ACC112 (cell line): ENCODE results near the gene ATP5MC2.

Experiments
- H2AFZ ChIP-seq: fragments of 200-600 bp; sonication (generic); one replicate; pipeline ENCODE4 v1.6.0; 2017; ENCODE audit warnings: antibody characterized with exemption, low read length; ENCODE audit not compliant: unreplicated experiment
- H3K27ac ChIP-seq: fragments of 200-600 bp; sonication (generic); 2 replicates; pipeline ENCODE4 v1.5.1; 2014; ENCODE audit warnings: low read depth, mild to moderate bottlenecking, antibody characterized with exemption, low read length, moderate library complexity
- H3K27me3 ChIP-seq: fragments of 200-600 bp; sonication (generic); 2 replicates; pipeline ENCODE4 v1.6.1; 2014; ENCODE audit warnings: mild to moderate bottlenecking, antibody characterized with exemption, low read length, moderate library complexity, mixed read lengths; ENCODE audit not compliant: insufficient read depth
- H3K36me3 ChIP-seq: fragments of 200-600 bp; sonication (generic); 2 replicates; pipeline ENCODE4 v1.6.1; 2016; ENCODE audit warnings: mild to moderate bottlenecking, antibody characterized with exemption, low read length, moderate library complexity, mixed read lengths; ENCODE audit not compliant: insufficient read depth
- H3K4me1 ChIP-seq: fragments of 200-600 bp; sonication (generic); one replicate; pipeline ENCODE4 v1.6.1; 2016; ENCODE audit warnings: low read length, mixed read lengths; ENCODE audit not compliant: insufficient read depth, unreplicated experiment, control insufficient read depth
- H3K4me3 ChIP-seq: fragments of 200-600 bp; sonication (generic); 2 replicates; pipeline ENCODE4 v1.5.1; 2014; ENCODE audit warnings: mild to moderate bottlenecking, low read depth, low read length
- H3K79me2 ChIP-seq: fragments of 200-600 bp; sonication (generic); one replicate; pipeline ENCODE4 v1.6.0; 2016; ENCODE audit warnings: low read length; ENCODE audit not compliant: control insufficient read depth, unreplicated experiment, insufficient read depth

The ATP5MC2 gene

DNA sequence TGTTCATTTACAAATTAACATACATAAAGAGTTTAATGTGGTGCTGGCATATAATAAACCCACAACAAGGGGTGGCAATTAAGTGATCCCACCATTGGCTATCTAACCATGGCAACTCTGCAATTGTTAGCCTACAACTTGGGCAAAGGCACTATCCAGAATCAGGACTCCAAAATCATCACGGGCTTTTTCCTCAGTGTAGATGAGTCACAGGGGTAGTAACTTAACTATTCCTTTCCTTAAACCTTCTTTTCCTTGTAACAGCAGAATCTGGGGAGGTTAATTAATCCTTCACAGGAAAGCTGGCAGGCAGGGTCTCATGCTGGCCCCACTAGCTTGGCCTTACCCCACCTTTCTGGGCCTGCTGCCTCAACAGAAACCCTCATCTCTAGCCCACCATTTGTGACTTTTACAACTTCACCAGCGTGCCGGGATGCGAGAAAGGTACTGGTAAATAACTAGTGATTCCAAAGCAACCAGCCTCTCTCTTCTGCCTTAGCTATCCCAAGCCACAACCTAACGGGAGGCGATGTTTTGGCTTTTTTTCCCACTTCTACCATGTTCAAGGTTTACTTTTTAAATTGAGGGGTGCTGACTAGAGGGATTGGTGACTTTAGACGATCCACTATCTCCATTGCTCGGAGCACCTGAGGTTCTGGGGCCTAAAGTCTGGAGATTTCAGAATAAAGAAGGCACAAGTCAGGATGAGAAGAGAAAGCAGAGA, 744 bp downstream of the ATP5MC2 start:
- peak overlapping the region; percentile 40 for H2AFZ ChIP-seq
- peak overlapping the region; percentile 84 for H3K4me3 ChIP-seq
- peak overlapping the region; percentile 41 for H3K27ac ChIP-seq
- peaks cover 44% of the 10 kb centered on the region for H3K4me1 ChIP-seq
- H3K27me3 ChIP-seq = no peaks in the 10 kb centered on the region
- peaks cover 32% of the 10 kb centered on the region for H3K79me2 ChIP-seq
- peaks cover 15% of the 10 kb centered on the region for H3K36me3 ChIP-seq

- no peak overlapping the region for H2AFZ ChIP-seq
- H3K4me1 ChIP-seq = peaks cover 29% of the 10 kb centered on the region
- no peaks in the 10 kb centered on the region for H3K27me3 ChIP-seq
- H3K4me3 ChIP-seq = no peak overlapping the region
- H3K36me3 ChIP-seq = peaks cover 34% of the 10 kb centered on the region
- H3K27ac ChIP-seq = no peak overlapping the region
- H3K79me2 ChIP-seq = peaks cover 43% of the 10 kb centered on the region
Observed at GRCh38 chr12:53670971-53671370, 4.9 kb downstream of the ATP5MC2 start.

DNA sequence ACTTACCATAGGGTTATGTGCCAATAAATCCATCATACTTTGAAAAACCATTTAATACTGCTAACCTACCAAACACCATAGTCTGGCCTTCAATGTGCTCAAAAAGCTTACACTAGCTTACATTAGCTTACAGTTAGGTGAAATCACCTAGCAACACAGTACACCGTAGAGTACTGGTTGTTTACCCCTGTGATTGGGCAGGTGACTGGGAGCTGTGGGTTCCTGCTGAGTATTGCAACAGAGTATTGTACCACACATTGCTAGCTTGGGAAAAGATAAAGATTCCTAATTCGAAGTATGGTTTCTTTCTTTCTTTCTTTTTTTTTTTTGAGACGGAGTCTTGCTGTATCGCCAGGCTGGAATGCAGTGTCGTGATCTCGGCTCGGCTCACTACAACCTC, 5.6 kb downstream of the ATP5MC2 start:
- H3K27ac ChIP-seq = no peak overlapping the region

GRCh38 chr12:53667080-53667479, 8.8 kb downstream of the ATP5MC2 start:
- Histone ChIP-seq H3K36me3 (peaks cover 43% of the 10 kb centered on the region), H3K4me1 (peaks cover 14% of the 10 kb centered on the region), H3K27ac (no peak overlapping the region), H3K27me3 (no peaks in the 10 kb centered on the region), H3K4me3 (no peak overlapping the region), H2AFZ (no peak overlapping the region), H3K79me2 (peaks cover 19% of the 10 kb centered on the region)

More for the DNA sequence above, 5.6 kb downstream of the ATP5MC2 start:
- peaks cover 29% of the 10 kb centered on the region for H3K4me1 ChIP-seq
- H3K27me3 ChIP-seq = no peaks in the 10 kb centered on the region
- peaks cover 38% of the 10 kb centered on the region for H3K79me2 ChIP-seq
- H3K4me3 ChIP-seq = no peak overlapping the region
- no peak overlapping the region for H2AFZ ChIP-seq
- peaks cover 40% of the 10 kb centered on the region for H3K36me3 ChIP-seq

- H3K27ac ChIP-seq = no peak overlapping the region
Observed at GRCh38 chr12:53664936-53665335, 10.9 kb downstream of the ATP5MC2 start.

GRCh38 chr12:53664191-53664590, 11.7 kb downstream of the ATP5MC2 start:
- Histone ChIP-seq H3K27ac (no peak overlapping the region), H2AFZ (no peak overlapping the region), H3K79me2 (peaks cover 2% of the 10 kb centered on the region), H3K4me3 (no peak overlapping the region), H3K27me3 (no peaks in the 10 kb centered on the region), H3K36me3 (peaks cover 23% of the 10 kb centered on the region), H3K4me1 (peaks cover 12% of the 10 kb centered on the region)

More at GRCh38 chr12:53664936-53665335, 10.9 kb downstream of the ATP5MC2 start:
- peaks cover 29% of the 10 kb centered on the region for H3K36me3 ChIP-seq
- no peak overlapping the region for H3K4me3 ChIP-seq
- no peaks in the 10 kb centered on the region for H3K27me3 ChIP-seq
- H3K79me2 ChIP-seq = peaks cover 9% of the 10 kb centered on the region
- peaks cover 5% of the 10 kb centered on the region for H3K4me1 ChIP-seq
- H2AFZ ChIP-seq = no peak overlapping the region

DNA sequence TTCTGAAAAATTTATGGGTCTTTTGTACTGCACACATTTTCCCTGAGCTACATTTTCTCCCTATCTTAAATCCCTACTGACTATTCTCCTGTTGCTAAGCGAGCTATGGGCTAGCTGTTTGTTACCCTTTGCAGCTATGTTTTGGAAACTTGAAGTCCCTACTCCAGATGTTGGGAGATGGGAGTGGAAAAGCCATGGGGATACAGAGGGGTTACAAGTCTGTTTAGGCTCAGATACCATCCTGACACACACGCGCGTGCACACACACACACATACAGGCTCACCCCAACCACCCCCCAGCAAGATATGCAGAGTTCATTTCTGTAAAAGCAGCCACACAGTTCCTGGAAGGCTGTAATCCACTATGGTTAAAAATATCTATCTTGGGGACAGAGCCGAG, 15.8 kb downstream of the ATP5MC2 start:
- H3K27me3 ChIP-seq = no peaks in the 10 kb centered on the region
- H3K36me3 ChIP-seq = peaks cover 4% of the 10 kb centered on the region; the same call in 1 of the 2 replicates
- H2AFZ ChIP-seq = no peak overlapping the region
- no peak overlapping the region for H3K4me3 ChIP-seq
- H3K79me2 ChIP-seq = no peaks in the 10 kb centered on the region
- peak overlapping the region; percentile 65 for H3K27ac ChIP-seq
- peaks cover 22% of the 10 kb centered on the region for H3K4me1 ChIP-seq

DNA sequence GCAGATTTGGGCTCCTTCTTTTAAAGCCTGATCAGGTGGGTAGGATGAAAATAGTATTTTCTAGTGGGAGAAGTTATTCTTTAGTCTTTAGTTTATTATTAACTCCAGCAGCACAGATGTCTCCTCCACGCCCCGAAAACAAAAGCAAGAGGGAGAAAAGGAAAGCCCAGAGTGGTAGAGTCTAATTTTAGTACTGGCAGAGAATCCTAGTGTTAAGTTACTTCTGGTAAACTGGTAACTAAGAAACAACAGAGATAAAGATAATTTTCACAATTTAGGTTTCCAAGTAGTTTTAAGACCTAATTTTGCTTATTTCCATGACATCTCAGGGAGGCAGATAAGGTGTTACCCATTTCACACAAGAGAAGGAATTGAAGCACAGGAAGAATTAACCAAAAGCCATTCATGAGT, 16.3 kb downstream of the ATP5MC2 start:
- no peaks in the 10 kb centered on the region for H3K27me3 ChIP-seq
- H3K27ac ChIP-seq = peak overlapping the region; percentile 65
- H3K4me1 ChIP-seq = peaks cover 22% of the 10 kb centered on the region
- H3K4me3 ChIP-seq = peak overlapping the region; percentile 4; the same call in 1 of the 2 replicates
- no peak overlapping the region for H2AFZ ChIP-seq
- H3K36me3 ChIP-seq = 0 out of 2 replicates have a peak, but pooled peaks cover 4% of the 10 kb centered on the region
- H3K79me2 ChIP-seq = no peaks in the 10 kb centered on the region

DNA sequence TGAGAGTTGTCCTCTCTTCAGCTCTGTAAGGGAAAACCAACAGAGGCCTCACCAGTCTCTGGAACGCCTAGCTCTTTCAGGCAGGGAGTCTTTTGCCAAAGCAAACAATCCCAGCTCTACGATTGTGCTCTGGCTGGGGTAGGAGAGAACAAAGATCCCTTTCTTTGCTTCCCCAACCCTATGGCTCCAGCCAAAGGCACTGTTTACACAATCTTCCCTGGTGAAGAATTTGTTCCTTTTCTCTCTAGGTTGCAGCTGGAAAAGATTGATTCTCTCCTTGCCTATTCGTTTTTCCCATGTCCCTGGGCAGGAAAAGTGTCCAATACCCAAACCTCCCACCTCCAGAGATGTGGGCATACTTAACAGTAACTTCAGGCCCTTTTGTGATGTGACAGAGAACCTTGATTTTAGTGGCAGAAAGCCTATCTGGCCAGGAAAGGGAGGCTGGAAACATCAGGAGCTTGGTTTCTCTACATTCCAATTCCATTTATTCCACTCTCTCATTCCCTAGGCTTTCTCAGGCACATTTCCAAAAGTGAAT, 16.8 kb downstream of the ATP5MC2 start:
- Histone ChIP-seq H3K4me1 (peaks cover 22% of the 10 kb centered on the region), H2AFZ (peak overlapping the region; percentile 35), H3K79me2 (no peaks in the 10 kb centered on the region), H3K27me3 (no peaks in the 10 kb centered on the region), H3K36me3 (0 out of 2 replicates have a peak, but pooled peaks cover 4% of the 10 kb centered on the region), H3K4me3 (peak overlapping the region; percentile 4; the same call in 1 of the 2 replicates), H3K27ac (peak overlapping the region; percentile 65)

DNA sequence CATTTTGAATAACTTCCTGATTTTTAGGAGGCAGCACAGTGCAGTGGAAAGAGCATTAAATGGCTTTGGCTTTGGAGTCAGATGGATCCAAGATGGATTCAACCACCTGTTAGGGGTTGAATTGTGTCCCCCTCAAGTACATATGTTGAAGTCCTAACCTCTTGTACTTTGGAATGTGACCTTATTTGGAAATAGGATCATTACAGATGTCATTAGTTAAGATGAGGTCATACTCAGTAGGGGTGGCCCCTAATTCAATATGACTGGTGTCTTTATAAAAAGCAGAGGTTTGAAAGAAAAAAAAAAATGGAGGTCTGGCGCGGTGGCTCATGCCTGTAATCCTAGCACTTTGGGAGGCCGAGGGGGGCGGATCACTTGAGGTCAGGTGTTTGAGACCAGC, 18.8 kb downstream of the ATP5MC2 start:
- H3K4me1 ChIP-seq = peaks cover 22% of the 10 kb centered on the region
- no peaks in the 10 kb centered on the region for H3K27me3 ChIP-seq
- H3K4me3 ChIP-seq = no peak overlapping the region
- no peaks in the 10 kb centered on the region for H3K79me2 ChIP-seq
- H3K27ac ChIP-seq = no peak overlapping the region
- no peak overlapping the region for H2AFZ ChIP-seq
- H3K36me3 ChIP-seq = no peaks in the 10 kb centered on the region

DNA sequence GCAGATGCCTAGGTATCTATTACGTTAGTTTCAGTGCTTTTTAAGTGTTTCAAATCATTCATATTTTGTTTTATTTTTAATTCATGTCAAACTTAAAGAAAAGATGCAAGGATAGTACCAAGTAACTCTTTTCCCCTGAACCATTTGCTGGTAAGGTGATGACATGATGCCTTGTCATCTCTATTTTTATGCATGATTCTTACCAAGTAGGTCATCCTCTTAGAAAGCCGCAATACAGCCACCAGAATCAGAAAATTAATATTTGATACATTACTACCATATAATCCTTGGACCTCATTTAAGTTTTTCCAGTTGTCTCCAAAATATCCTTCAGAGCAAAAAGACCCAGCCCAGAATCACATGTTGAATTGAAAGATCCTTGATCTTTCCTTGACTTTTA, 22.3 kb downstream of the ATP5MC2 start:
- Histone ChIP-seq H3K4me3 (no peak overlapping the region), H3K36me3 (no peaks in the 10 kb centered on the region), H3K27me3 (no peaks in the 10 kb centered on the region), H3K79me2 (no peaks in the 10 kb centered on the region), H3K27ac (no peak overlapping the region), H2AFZ (no peak overlapping the region), H3K4me1 (peaks cover 4% of the 10 kb centered on the region)
